ENCODE measurements around the gene ZFP28.
A peak's percentile ranks its signal among the peaks of the same experiment; 100 is the strongest.

DNA sequence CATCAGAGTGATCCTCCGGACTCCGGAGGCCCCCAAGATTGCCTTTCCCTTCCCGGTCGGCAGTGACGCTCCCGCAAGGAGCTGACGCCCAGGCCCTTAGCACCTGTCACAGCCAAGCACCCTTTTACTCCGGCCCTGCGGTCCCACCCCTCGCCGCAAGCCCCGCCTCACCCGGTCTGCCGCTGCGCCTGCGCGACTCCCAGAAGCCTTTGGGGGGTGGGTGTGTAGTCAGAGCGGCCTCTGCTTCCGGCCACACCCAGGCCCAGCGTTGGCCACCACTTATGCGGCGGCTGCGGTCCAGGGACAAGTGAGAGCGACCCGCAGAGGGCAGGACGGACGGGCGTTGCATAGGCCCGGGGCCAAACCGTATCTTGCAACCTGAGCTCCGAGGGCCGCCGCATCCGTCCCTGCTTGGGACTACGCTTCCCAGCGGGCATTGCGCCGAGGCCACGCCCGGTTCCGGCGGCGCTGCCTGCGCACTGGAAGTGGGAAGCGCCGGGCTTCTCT is 441 bp upstream of the ZFP28 start:
- TF ChIP-seq FOXJ3 (CRISPR knock-in tag; IDR thresholded peaks at IDR 0.05) (no peak), SMC3 (IDR thresholded peaks at IDR 0.05; ENCODE audit: low read depth, low read length) (no peak), EZH2phosphoT487 (IDR thresholded peaks at IDR 0.05; ENCODE audit: borderline replicate concordance, low read depth) (no peak), YY1 (IDR thresholded peaks at IDR 0.05; ENCODE audit: low read depth) (no peak)
- TF ChIP-seq, protein P1, sequence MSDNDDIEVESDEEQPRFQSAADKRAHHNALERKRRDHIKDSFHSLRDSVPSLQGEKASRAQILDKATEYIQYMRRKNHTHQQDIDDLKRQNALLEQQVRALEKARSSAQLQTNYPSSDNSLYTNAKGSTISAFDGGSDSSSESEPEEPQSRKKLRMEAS (IDR thresholded peaks at IDR 0.05; ENCODE audit: low read depth), result peak; percentile 42; the same call in 1 of the 2 replicates
- TF ChIP-seq, protein P2, sequence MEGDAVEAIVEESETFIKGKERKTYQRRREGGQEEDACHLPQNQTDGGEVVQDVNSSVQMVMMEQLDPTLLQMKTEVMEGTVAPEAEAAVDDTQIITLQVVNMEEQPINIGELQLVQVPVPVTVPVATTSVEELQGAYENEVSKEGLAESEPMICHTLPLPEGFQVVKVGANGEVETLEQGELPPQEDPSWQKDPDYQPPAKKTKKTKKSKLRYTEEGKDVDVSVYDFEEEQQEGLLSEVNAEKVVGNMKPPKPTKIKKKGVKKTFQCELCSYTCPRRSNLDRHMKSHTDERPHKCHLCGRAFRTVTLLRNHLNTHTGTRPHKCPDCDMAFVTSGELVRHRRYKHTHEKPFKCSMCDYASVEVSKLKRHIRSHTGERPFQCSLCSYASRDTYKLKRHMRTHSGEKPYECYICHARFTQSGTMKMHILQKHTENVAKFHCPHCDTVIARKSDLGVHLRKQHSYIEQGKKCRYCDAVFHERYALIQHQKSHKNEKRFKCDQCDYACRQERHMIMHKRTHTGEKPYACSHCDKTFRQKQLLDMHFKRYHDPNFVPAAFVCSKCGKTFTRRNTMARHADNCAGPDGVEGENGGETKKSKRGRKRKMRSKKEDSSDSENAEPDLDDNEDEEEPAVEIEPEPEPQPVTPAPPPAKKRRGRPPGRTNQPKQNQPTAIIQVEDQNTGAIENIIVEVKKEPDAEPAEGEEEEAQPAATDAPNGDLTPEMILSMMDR (IDR thresholded peaks at IDR 0.05), result no peak
- TF ChIP-seq, protein P3, sequence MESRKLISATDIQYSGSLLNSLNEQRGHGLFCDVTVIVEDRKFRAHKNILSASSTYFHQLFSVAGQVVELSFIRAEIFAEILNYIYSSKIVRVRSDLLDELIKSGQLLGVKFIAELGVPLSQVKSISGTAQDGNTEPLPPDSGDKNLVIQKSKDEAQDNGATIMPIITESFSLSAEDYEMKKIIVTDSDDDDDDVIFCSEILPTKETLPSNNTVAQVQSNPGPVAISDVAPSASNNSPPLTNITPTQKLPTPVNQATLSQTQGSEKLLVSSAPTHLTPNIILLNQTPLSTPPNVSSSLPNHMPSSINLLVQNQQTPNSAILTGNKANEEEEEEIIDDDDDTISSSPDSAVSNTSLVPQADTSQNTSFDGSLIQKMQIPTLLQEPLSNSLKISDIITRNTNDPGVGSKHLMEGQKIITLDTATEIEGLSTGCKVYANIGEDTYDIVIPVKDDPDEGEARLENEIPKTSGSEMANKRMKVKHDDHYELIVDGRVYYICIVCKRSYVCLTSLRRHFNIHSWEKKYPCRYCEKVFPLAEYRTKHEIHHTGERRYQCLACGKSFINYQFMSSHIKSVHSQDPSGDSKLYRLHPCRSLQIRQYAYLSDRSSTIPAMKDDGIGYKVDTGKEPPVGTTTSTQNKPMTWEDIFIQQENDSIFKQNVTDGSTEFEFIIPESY (IDR thresholded peaks at IDR 0.05; ENCODE audit: borderline replicate concordance, low read depth), result no peak
